Erythroblast (primary cell): ENCODE results near the gene CRNKL1.

ENCODE experiments used
- DNase-seq, 2 experiments: peaks; one replicate each; lab custom pipeline; 2025; lab: John Stamatoyannopoulos, UW
- GATA1 ChIP-seq: IDR thresholded peaks from 2 replicates; pipeline ENCODE4 v1.6.1; 2011; ENCODE audit warnings: low read depth, mild to moderate bottlenecking, control low read depth, low read length, moderate library complexity
- POLR2A ChIP-seq: IDR thresholded peaks from 2 replicates; pipeline ENCODE4 v1.6.1; 2011; ENCODE audit warnings: mild to moderate bottlenecking, low read length

The CRNKL1 gene

GRCh38 chr20:19993958-19994669, 58.2 kb downstream of the CRNKL1 start:
- TF ChIP-seq GATA1 (no peak), POLR2A (no peak)
- no peak for DNase-seq

GRCh38 chr20:19992996-19993908, 59.0 kb downstream of the CRNKL1 start:
- no peak for DNase-seq
- TF ChIP-seq GATA1, result no peak

GRCh38 chr20:19991854-19992253, 60.4 kb downstream of the CRNKL1 start:
- no peak for DNase-seq
- TF ChIP-seq POLR2A (no peak), GATA1 (no peak)

- TF ChIP-seq GATA1, result no peak
- no peak for TF ChIP-seq POLR2A
- DNase-seq, result no peak
Observed at GRCh38 chr20:19991308-19991707, 61.0 kb downstream of the CRNKL1 start.

- TF ChIP-seq POLR2A, result no peak
- TF ChIP-seq GATA1, result no peak
- DNase-seq, result no peak
Observed at GRCh38 chr20:19990850-19991249, 61.4 kb downstream of the CRNKL1 start.

- TF ChIP-seq GATA1 (no peak), POLR2A (no peak)
- DNase-seq, result no peak
Observed at GRCh38 chr20:19987046-19987445, 65.2 kb downstream of the CRNKL1 start.

GRCh38 chr20:19986419-19986818, 65.8 kb downstream of the CRNKL1 start:
- TF ChIP-seq POLR2A (no peak), GATA1 (no peak)
- DNase-seq, result no peak
